IPS DF 6.9 (cell line): ENCODE results near the gene SREK1.

Experiments
- DNase-seq: peaks from one replicate; pipeline ENCODE4 v3.0.0-alpha.2; 2013; ENCODE audit warnings: low read depth, low spot score
- H3K27ac ChIP-seq: one replicate; pipeline ENCODE4 v1.5.1; 2013; ENCODE audit warnings: low read length, control low read depth
- H3K27me3 ChIP-seq: 2 replicates; pipeline ENCODE4 v1.6.1; 2013; ENCODE audit warnings: mild to moderate bottlenecking, low read length; ENCODE audit not compliant: control insufficient read depth, insufficient read depth
- H3K36me3 ChIP-seq: 2 replicates; pipeline ENCODE4 v1.6.1; 2013; ENCODE audit warnings: low read length; ENCODE audit not compliant: control insufficient read depth, insufficient read depth
- H3K4me1 ChIP-seq: 2 replicates; pipeline ENCODE4 v1.6.1; 2013; ENCODE audit warnings: low read length; ENCODE audit not compliant: control insufficient read depth, insufficient read depth
- H3K4me3 ChIP-seq: 2 replicates; pipeline ENCODE4 v1.5.1; 2013; ENCODE audit warnings: mild to moderate bottlenecking, low read length
- H3K9me3 ChIP-seq: 2 replicates; pipeline ENCODE4 v1.6.1; 2013; ENCODE audit warnings: low read length, inconsistent platforms; ENCODE audit not compliant: control insufficient read depth, insufficient read depth
- WGBS: extraction: QIAGEN DNeasy Blood & Tissue Kit; methylation state at CpG from one replicate; pipeline ENCODE4 v1.1.7; 2013; ENCODE audit warnings: mixed read lengths, missing lambda C conversion rate; ENCODE audit not compliant: insufficient read length, insufficient coverage; 5-methylcytosine and 5-hydroxymethylcytosine counted together

The SREK1 gene

GRCh38 chr5:66186108-66186507, 42.0 kb downstream of the SREK1 start:
- H3K4me3 ChIP-seq, result no peak overlapping the region
- H3K27me3 ChIP-seq, result no peaks in the 10 kb centered on the region
- H3K36me3 ChIP-seq, result no peaks in the 10 kb centered on the region
- H3K9me3 ChIP-seq, result no peaks in the 10 kb centered on the region
- no peak for DNase-seq
- H3K4me1 ChIP-seq, result no peaks in the 10 kb centered on the region
- no CpG with 5 or more reads among the region's 3 CpGs for WGBS
- H3K27ac ChIP-seq, result no peak overlapping the region

DNA sequence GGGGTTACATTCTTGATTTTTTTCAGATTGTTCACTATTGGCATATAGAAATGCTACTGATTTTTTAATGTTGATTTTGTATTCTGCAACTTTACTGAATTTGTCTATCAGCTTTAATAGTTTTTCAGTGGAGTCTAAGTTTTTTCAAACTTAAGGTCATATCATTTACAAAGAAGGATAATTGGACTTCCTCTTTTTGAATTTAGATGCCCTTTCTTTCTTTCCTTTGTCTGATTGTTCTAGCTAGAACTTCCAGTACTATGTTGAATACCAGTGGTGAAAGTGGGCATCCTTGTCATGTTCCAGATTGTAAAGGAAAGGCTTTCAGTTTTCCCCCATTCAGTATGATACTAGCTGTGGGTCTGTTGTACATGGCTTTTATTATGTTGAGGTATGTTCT, 49.3 kb downstream of the SREK1 start:
- Histone ChIP-seq H3K9me3 (no peaks in the 10 kb centered on the region), H3K4me3 (no peak overlapping the region), H3K27ac (no peak overlapping the region), H3K4me1 (no peaks in the 10 kb centered on the region), H3K27me3 (no peaks in the 10 kb centered on the region), H3K36me3 (no peaks in the 10 kb centered on the region)
- DNase-seq, result no peak

DNA sequence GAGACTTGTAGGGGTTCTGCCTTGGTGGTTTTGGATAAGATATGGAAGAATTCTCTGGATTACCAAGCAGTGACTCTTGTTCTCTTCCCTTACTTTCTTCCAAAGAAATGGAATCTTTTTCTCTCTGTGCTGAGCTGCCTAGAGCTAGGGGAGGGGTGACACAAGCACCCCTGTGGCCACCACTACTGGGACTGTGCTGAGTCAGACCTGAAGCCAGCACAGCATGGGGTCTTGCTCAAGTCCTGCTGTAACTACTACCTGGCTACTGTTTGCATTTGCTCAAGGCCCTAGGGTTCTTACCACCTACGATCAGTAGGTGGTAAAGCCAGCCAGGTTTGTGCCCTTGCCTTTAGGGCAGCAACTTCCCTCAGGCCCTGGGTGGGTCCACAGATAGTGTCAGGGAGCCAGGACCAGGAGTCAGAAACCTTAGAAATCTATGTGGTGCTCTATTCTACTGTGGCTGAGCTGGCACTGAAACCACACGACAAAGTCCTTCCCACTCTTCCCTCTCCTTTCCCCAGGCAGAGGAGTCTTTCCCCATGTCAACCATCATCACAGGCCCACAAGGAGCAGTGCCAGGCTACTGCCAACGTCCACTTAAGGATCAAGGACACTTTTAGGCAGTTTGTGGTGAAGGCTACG, 53.8 kb downstream of the SREK1 start:
- Histone ChIP-seq H3K36me3 (no peaks in the 10 kb centered on the region), H3K9me3 (no peaks in the 10 kb centered on the region), H3K27ac (no peak overlapping the region), H3K4me3 (no peak overlapping the region), H3K27me3 (no peaks in the 10 kb centered on the region), H3K4me1 (no peaks in the 10 kb centered on the region)
- no CpG with 5 or more reads among the region's 4 CpGs for WGBS
- DNase-seq, result no peak

GRCh38 chr5:66198837-66199236, 54.7 kb downstream of the SREK1 start:
- no CpG with 5 or more reads among the region's 1 CpG for WGBS
- no peaks in the 10 kb centered on the region for H3K4me1 ChIP-seq
- no peaks in the 10 kb centered on the region for H3K9me3 ChIP-seq
- H3K27me3 ChIP-seq, result no peaks in the 10 kb centered on the region
- DNase-seq, result no peak
- H3K27ac ChIP-seq, result no peak overlapping the region
- H3K36me3 ChIP-seq, result no peaks in the 10 kb centered on the region
- H3K4me3 ChIP-seq, result no peak overlapping the region

- H3K4me1 ChIP-seq, result no peaks in the 10 kb centered on the region
Observed at GRCh38 chr5:66203531-66203930, 59.4 kb downstream of the SREK1 start.

DNA sequence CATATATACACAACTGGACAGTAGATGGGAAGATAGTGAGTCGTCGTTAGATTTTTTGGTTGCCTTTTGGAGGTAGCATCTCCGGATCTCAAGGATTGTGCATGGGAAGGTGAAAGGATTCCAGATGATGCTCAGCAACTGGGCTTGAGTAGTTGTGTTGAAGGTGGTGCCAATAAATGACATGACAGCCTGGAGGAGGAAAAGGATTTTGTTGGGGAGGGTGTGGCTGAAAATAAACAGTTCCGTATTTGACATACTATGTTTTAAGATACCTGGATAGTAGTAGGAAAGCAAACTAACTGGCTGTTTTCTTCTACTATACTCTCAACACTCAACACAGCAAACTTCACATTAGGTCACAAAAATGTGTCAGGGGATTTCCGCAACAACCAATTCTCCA, 62.4 kb downstream of the SREK1 start:
- Histone ChIP-seq H3K4me3 (no peak overlapping the region), H3K27me3 (no peaks in the 10 kb centered on the region), H3K36me3 (no peaks in the 10 kb centered on the region), H3K27ac (no peak overlapping the region), H3K9me3 (no peaks in the 10 kb centered on the region), H3K4me1 (no peaks in the 10 kb centered on the region)
- WGBS, result no CpG with 5 or more reads among the region's 5 CpGs
- no peak for DNase-seq

More at GRCh38 chr5:66203531-66203930, 59.4 kb downstream of the SREK1 start:
- Histone ChIP-seq H3K4me3 (no peak overlapping the region), H3K27ac (no peak overlapping the region), H3K36me3 (no peaks in the 10 kb centered on the region), H3K9me3 (no peaks in the 10 kb centered on the region), H3K27me3 (no peaks in the 10 kb centered on the region)
- DNase-seq, result no peak
- WGBS, result no CpG with 5 or more reads among the region's 4 CpGs

DNA sequence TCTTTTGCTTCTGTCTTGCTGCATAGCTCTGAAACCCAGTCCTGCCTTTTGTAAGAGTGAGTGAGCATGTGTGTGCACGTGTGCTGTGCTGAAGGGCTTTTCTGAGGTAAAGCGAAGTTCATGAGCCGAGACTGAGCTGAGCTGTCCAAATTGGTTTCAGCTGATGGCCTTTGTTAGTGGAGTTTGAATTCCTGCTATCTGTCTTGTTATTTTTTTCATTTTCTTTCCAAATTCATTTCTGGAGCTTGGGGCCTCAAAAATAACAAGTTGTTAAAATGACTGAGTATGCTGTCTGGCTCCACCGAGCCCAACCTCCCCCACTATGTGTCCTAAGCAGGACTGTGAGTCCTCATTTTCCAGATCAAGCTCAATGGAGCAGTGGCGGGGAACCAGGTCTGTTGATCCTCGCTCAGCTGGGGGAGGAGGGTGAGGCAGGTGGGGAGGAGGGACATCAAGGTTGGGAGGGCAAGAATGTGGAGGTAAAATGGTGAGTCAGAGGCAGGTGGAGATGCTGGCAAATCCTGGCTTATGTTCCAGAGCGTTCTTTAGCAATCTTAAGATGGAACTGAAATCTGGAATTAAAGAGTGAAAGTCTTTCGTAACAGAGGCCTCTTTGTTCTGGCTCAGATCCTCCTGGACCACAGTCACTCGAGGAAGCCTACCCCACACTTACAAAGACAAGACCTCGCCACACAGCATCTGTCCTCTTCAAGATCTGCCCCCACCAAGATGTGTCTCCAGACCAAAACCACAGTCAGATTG, 63.9 kb downstream of the SREK1 start:
- Histone ChIP-seq H3K27ac (no peak overlapping the region), H3K4me1 (no peaks in the 10 kb centered on the region), H3K4me3 (no peak overlapping the region), H3K36me3 (no peaks in the 10 kb centered on the region), H3K9me3 (no peaks in the 10 kb centered on the region), H3K27me3 (no peaks in the 10 kb centered on the region)
- no peak for DNase-seq
- WGBS, result no CpG with 5 or more reads among the region's 10 CpGs

DNA sequence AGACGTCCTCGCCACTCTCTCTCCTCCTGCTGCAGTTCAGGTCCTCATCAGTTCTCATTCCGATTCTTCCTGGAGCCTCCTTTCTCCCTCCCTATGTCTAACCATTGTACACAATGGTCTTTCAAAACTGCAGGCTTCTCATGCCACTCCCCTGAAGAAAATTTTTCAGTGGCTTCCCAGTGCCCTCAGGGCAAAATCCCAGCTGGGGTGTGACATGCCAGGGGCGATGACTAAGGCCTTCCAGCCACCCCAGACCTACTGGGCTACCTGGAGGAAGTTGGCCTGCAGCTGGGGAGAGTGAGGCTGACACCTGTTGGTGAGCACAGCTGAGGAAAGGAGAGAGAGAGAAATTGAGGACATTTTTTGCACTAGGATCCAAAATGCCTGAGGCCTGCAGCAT, 65.2 kb downstream of the SREK1 start:
- no CpG with 5 or more reads among the region's 4 CpGs for WGBS
- Histone ChIP-seq H3K4me3 (no peak overlapping the region), H3K27ac (no peak overlapping the region), H3K27me3 (no peaks in the 10 kb centered on the region), H3K9me3 (no peaks in the 10 kb centered on the region), H3K4me1 (no peaks in the 10 kb centered on the region), H3K36me3 (no peaks in the 10 kb centered on the region)
- DNase-seq, result no peak

DNA sequence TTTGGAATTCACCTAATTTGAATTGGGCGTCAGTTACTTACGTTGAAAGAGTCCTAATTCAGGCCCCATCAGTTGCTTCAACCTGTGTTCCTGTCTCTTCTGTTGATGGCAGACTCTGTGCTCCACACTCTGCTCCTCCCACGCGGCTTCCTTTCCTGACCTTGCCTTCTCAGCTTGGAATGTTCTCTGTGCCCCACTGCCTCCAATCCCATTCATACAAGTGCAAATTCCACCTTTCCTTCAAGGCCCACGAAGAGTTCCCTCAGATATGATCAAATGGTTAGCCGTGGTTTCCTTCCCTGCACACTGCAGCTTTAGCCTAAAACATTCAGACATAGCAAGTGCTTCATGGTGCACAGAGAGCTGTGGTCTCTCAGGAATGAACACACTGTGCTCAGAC, 65.7 kb downstream of the SREK1 start:
- H3K9me3 ChIP-seq, result no peaks in the 10 kb centered on the region
- no peak overlapping the region for H3K4me3 ChIP-seq
- H3K36me3 ChIP-seq, result no peaks in the 10 kb centered on the region
- no CpG with 5 or more reads among the region's 6 CpGs for WGBS
- no peaks in the 10 kb centered on the region for H3K27me3 ChIP-seq
- H3K27ac ChIP-seq, result no peak overlapping the region
- no peak for DNase-seq
- no peaks in the 10 kb centered on the region for H3K4me1 ChIP-seq

DNA sequence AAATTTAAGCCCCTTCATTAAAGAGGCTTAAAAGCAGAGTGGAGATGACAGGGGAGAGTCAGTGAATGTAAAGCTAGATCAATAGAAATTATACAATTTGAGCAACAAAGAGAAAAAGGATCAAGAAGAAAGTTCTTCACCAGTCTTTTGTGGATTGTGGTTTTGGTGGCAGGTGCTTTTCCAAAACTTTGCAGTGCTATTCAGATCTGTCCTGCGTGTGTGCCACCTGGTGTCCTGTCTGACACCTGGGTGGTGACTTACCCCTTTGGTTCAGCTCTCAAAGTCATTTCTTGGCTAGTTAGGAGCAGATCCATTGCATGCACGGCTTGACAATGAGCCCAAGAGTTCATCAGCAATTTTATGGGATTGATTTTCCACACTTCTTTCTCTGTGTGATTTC, 69.4 kb downstream of the SREK1 start:
- Histone ChIP-seq H3K27me3 (no peaks in the 10 kb centered on the region), H3K4me1 (no peaks in the 10 kb centered on the region), H3K27ac (no peak overlapping the region), H3K36me3 (no peaks in the 10 kb centered on the region), H3K4me3 (no peak overlapping the region), H3K9me3 (no peaks in the 10 kb centered on the region)
- no peak for DNase-seq
- WGBS, result no CpG with 5 or more reads among the region's 2 CpGs

DNA sequence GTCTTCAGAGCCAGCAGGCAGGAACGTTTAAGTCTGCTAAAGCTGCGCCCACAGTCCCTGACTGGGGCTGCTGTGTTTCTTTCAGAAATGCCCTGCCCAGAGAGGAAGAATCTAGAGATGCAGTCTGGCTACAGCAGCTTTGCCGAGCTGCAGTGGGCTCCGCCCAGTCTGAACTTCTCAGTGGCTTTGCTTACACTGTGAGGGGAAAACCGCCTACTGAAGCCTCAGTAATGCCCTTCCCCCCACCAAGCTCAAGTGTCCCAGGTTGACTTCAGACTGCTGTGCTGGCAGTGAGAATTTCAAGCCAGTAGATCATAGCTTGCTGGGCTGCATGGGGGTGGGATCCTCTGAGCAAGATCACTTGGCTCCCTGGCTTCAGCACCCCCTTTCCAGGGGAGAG, 78.4 kb downstream of the SREK1 start:
- Histone ChIP-seq H3K4me3 (no peak overlapping the region), H3K36me3 (no peaks in the 10 kb centered on the region), H3K9me3 (no peaks in the 10 kb centered on the region), H3K27ac (no peak overlapping the region), H3K27me3 (no peaks in the 10 kb centered on the region), H3K4me1 (no peaks in the 10 kb centered on the region)
- DNase-seq, result no peak
- no CpG with 5 or more reads among the region's 5 CpGs for WGBS
